ENCODE measurements around the gene FBXW4.
A peak's percentile ranks its signal among the peaks of the same experiment; 100 is the strongest.

The FBXW4 gene, protein sequence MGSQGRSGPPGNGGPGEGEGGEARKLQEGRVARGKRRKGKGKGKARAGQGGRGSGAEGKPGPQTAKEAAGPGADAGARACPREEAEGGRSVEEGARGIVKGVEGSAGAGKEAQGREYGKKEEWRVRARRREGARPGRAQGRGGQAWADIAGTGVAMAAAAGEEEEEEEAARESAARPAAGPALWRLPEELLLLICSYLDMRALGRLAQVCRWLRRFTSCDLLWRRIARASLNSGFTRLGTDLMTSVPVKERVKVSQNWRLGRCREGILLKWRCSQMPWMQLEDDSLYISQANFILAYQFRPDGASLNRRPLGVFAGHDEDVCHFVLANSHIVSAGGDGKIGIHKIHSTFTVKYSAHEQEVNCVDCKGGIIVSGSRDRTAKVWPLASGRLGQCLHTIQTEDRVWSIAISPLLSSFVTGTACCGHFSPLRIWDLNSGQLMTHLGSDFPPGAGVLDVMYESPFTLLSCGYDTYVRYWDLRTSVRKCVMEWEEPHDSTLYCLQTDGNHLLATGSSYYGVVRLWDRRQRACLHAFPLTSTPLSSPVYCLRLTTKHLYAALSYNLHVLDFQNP

DNA sequence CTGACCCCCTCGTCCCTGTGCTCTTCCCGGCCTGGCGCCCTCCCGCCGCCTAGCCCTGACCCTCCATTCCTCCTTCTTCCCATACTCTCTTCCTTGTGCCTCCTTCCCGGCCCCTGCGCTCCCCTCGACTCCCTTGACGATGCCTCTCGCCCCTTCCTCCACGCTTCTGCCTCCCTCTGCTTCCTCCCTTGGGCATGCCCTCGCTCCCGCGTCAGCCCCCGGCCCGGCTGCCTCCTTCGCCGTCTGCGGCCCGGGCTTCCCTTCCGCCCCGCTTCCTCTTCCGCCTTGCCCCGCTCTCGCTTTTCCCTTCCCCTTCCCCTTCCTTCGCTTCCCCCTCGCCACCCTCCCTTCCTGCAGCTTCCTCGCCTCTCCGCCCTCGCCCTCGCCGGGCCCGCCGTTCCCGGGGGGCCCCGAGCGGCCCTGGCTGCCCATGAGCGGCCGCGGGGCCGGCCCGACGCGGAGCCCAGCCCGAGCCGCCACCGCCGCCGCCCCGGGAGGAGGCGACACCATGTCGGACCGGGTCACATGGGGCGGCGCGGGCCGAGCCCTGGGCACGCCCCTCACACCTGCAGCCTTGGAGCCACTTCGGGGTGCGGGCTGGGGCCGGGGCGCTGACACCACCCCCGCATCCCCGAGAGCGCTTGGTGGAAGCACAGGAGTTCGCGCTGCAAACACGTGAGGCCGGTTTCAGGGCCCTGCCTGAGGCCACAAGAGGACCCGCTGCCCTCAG lies at the start of gene FBXW4:
Gene FBXW4, minus strand, starts transcription at position 497 of the 730 bp plus-strand sequence. Its CDS starts 65 bp downstream, at position 432.
- DNase-seq (ENCODE audit: low read depth in 2 of 2), result peak; percentile 61

DNA sequence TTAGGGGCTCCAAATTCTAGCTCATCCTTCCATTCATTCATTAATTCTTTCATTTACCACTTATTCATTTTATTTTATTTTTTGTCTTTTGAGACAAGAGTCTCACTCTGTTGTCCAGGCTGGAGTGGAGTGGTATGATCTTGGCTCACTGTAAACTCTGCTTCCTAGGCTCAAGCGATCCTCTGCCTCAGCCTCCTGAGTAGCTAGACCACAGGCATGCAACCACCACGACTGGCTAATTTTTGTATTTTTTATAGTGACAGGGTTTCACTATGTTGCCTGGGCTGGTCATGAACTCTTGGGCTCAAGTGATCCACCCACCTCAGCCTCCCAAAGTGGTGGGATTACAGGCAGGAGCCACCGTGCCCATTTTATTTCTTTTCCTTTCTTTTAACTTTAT lies 49.3 kb upstream of the FBXW4 start:
- no peak for DNase-seq (ENCODE audit: low read depth in 2 of 2)

DNA sequence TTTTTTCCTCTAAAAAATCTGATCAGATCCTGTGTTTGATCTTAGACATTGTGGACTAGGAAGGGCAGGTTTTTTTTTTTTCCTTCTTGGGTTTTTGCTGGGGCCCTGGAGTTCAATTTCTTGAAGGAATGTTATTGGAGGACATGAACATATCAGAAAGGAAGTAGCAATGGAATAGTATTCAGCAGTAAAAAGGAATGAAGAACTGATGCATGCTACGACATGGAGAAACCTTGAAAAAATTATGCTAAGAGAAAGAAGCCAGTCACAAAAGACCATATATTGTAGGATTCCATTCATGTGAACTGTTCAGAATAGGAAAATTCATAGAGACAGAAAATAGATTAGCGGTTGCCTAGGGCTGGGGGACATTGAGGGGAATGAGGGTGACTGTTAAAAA lies 47.0 kb upstream of the FBXW4 start:
- no peak for DNase-seq (ENCODE audit: low read depth in 2 of 2)

DNA sequence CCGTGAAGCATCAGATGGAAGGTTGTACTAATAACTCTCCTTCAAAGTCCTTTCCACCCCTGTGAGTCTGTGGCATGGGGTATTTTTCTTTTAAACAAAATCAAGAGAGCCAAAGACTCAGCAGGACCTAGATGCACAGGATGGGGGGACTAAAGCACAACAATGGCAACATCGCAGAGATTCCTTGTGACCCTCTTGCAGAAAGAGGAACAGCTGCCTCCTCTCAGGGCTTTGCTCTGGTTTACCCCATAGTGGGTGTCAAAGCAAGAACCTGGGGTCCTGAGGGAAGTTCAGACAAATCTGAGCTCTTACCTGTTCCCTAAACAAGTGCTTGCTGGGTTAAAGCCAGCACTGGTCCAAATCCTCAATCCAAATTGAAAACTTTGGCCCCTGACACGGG lies 41.7 kb upstream of the FBXW4 start:
- no peak for DNase-seq (ENCODE audit: low read depth in 2 of 2)

DNA sequence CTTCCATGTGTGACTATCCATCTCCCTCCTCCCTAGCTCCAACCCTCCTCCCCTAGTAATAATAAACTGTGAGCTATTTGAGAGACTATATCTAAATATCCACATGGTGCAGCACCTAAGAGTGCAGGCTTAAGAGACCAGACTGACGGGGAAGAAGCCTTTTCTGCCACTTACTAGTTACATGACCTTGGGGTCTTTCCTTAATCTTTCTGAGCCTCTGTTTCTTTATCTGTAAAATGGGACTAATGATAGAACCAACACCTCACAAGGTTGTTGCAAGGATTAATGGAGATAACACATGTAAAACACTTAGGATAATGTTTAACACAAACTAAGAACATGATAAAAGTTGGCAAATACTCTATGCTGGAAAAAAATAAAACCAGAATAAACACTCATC lies 37.1 kb upstream of the FBXW4 start:
- no peak for DNase-seq (ENCODE audit: low read depth in 2 of 2)

DNA sequence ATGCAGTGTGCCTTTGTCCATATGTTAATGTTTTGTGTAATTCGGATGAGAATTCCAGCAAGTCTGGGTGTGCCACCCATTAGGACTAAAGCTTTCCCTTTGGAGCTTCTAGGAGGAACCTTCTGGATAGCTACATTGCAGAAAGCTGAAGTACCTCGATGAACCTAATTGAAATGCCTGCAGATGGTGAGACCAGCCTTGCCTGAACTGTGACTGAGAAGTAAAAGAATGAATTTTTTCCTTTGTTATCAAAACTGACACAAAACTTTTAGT lies 31.1 kb upstream of the FBXW4 start:
- no peak for DNase-seq (ENCODE audit: low read depth in 2 of 2)

DNA sequence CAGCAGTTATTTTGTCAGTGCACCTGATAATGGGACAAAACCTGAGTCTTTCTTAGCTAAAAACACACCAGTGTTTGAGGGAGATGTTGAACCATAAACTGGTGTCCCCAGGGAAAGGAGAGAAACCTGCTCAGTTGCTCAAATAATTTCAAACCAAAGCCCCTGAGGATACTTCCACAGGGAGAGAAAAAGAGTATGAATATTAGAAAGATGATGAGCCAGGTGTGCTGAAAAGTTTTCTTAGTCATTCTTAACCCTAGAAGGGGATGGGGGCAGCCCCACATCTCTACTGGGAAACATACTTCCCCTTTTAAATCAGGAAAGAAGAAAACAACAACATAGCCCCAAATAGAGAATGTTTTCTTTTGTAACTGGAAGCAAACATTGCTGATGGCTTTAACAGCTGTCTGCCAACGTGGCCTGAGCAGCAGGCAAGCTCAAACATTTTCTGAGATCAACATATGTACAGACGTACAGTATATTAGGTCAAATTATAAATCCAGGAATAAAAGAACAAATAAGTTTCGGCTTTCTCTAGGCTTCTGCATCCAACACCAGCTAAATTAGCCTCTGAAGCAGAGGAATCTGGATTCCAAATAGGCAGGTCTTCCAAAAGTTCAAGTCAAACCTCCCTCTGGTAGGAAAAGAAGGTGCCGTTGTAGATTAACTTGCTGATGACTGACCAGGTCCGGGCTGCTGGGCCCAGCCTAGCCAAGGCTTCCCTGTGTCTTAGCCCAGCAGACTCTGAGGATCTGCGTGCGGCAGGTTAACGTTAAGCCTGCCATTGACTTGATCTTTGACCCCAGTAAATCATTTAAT lies 30.5 kb upstream of the FBXW4 start:
- no peak for DNase-seq (ENCODE audit: low read depth in 2 of 2)

DNA sequence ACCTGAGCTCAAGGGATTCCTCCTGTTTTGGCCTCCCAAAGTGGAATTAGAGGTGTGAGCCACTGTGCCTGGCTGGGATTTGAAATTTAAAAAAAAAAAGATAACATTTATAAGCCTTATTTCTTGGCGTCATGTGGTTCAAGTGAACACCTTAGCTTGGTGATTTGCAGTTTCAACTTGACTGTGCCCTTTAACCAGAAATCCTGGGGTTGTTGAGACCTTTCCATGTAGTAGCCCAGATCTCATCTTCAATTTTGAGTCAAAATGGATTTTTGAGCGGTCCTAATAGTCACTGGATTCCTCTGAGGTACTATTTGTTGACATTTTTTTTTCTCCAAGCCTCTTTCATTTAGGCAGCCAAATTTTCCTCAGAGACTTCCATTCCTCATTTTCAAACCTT lies 29.5 kb upstream of the FBXW4 start:
- DNase-seq (ENCODE audit: low read depth in 2 of 2), result no peak

DNA sequence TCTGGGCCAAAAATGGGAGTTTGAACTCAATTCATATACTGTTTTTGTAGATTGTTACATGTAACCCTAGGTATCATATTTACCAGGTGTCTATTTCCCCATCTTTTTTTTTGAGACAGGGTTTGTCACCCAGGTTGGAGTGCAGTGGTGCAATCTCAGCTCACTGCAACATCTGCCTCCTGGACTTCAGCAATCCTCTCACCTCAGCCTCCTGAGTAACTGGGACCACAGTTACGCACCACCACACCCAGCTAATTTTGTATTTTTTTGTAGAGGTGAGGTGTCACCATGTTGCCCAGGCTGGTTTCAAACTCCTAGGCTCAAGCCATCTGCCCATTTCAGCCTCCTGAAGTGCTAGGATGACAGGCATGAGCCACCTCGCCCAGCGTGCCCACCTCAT lies 28.2 kb upstream of the FBXW4 start:
- no peak for DNase-seq (ENCODE audit: low read depth in 2 of 2)

DNA sequence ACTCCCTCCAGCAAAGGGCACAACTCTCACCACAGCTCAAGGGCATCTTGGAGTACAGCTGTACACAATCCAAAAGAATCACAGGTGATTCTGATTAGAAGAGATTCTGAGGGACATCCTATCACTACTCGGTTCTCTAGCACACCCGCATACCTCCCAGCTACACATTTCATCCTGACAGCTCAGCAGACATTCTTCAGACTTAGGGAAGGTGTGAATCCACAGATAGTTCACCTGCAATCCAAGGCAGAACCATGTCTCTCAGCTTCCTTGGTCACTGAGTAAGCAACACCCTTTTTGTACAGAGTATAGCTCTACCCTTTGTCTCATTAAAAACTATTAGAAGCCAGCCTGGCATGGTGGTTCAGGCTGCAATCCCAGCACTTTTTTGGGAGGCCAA lies 26.8 kb upstream of the FBXW4 start:
- DNase-seq (ENCODE audit: low read depth in 2 of 2), result no peak

DNA sequence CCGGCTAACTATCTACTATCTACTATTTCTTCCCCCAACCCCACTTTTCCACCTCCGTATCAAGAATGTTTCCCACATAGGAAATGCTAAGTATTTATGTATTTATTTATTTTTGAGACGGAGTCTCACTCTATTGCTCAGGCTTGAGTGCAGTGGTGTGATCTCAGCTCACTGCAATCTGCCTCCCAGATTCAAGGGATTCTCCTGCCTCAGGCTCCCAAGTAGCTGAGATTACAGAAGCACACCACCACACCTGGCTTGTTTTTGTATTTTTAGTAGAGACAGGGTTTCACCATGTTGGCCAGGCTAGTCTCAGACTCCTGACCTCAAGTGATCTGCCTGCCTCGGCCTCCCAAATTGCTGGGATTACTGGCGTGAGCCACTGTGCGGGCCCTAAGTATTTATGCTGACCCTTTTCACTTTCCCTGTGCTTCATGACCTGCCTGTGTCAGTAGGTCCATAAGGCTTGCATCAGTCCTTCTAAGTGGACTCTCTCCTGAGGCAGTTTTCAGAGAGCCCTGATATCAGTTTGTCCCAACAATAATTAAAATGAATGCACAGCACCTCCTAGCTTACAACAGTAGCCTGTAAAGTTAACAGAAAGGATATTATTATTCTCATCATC lies 25.7 kb upstream of the FBXW4 start:
- DNase-seq (ENCODE audit: low read depth in 2 of 2), result no peak

DNA sequence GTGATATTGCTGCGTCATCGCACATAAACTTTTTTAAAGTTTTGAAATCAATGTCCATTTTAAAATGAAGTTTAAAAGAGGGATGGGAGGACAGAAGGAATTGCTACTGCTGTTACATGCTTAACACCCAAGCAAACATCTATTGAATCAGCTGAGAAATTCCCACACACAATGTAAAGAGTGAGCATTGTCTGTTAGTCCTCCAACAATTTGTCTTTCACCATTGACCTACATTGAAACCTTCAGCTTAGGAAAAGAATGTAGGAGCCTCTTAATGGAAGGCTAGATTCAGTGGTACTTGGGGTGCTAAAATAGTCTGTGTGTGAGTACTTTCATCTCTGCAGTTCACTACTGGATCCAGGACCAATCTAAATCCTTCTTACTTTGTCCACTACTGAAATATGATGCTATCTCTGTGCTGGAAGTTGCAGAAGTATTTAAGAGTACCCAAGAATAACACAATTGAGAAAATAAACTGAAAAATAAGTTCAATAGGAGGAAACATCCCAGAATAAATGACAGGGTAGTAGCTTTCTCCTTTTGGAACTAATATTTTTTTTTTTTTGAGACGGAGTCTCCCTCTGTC lies 23.8 kb upstream of the FBXW4 start:
- no peak for DNase-seq (ENCODE audit: low read depth in 2 of 2)

DNA sequence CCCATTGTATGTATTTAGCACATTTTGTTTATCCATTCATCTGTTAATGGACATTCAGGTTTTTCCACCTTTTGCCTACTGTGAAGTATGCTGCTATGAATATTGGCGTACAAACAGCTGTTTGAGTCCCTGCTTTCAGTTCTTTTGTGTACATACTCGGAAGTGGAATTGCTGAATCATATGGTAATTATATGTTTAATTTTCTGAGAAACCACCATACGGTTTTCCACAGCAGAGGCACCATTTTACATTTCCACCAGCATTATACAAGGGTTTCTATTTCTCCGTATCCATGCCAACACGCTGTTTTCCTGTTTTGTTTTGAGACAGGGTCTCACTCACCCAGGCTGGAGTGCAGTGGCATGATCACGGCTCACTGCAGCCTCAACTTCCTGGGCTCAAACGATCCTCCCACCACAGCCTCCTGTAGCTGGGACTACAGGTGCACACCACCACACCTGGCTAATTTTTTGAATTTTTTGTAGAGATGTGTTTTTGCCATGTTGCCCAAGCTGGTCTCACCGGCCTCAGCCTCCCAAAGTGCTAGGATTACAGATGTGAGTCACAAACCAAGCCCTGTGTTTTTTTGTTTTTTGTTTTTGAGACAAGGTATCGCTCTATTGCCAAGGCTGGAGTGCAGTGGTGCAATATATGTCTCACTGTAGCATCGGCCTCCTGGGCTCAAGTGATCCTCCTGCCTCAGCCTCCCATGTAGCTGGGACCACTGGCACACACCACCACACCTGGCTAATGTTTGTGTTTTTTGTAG lies 22.1 kb upstream of the FBXW4 start:
- peak in 1 of 2 donors; percentile 9 for DNase-seq (ENCODE audit: low read depth in 2 of 2)

DNA sequence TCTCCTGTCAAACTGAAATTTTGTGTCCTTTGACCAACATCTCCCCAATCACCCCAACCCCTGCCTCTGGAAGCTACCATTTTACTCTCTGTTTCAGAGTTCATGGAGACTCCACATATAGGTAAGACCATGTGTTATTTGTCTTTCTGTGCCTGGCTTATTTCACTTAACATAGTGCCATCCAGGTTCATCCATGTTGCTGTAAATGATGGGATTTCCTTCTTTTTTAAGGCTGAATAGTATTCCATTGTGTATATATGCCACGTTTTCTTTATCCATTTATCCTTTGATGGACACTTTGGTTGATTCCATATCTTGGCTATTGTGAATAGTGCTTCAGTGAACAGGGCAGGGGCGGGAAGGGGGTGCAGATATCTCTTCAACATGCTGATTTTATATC lies 18.0 kb upstream of the FBXW4 start:
- DNase-seq (ENCODE audit: low read depth in 2 of 2), result no peak

DNA sequence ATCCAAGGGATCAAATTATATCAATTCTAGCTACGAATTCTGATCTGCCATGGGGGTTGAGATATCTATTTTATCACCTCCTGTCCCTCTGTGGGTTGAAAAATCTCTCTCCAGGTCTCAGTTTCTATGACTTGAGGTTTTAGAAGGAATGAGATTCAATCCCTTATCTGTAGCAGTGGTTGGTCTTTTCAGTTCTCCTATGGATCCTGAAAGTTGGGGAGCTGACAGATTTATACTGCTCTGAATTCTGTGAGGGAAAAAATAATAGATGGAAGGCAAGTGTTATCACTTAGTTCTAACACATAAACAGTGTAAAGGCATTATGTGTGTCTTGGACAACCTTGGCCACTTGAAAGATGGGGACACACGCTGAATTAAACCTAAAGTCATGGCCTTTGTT lies 15.8 kb upstream of the FBXW4 start:
- no peak for DNase-seq (ENCODE audit: low read depth in 2 of 2)

DNA sequence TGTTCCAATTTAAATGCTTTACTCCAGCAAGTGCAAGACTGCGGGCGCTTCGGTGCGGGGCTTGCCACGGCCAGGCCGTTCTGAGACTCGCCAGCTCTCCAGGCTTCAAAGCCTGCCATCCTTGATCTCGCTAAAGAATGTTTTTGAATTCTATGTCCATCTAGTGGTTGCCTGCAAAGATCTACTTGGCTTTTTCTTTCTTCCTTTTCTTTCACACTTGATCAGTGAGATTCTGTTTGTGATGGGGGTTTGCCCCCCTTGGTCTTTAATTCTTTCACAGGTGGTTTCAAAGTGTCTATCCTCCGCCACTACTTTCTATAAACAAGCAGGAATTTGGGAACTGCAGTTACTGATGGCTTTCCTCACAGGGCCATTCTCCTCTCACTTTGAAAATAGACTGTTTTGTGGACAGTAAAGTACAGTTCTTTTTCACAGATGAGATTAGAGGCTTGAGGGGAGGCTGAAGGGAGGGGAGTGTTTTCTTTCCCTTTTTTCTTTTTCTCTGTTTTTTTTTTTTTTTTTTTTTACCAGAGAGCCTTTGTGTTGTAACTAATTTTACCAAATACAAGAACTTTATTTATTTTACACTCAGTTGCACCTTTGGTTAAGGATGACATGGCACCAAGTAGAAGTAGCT lies 15.2 kb upstream of the FBXW4 start:
- DNase-seq (ENCODE audit: low read depth in 2 of 2), result no peak

DNA sequence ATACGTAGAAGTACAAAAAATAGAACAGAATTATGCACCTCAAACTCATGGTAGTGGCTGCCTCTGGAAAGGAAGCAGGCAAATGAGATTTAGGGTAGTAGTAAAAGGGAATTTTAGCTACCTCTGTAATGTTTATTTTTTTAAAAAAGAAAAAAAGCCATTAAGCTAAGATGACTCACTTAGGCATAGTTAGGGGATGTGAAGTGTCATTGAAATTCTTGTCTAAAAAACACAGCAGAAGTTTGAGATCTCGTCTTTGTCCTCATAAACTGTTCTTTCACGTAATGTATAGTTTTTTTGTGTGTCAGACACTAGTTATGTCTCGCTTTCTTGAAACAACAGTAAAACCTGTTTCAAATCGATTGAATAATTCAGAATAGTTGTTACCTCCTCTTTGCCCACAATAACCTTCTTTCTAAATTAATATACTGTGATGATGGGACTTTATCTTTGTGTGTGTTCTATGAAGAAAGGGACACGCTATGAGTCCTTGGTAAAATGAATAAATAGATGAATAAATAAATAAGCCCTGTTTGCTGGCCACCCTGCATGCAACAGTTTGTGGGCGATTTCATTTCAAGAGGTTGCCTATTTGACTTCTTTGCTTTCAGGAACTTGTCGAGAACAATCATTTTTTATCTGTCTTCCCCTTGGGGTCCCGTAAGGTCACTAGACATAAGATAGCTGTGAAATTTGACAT lies 14.5 kb upstream of the FBXW4 start:
- DNase-seq (ENCODE audit: low read depth in 2 of 2), result no peak

DNA sequence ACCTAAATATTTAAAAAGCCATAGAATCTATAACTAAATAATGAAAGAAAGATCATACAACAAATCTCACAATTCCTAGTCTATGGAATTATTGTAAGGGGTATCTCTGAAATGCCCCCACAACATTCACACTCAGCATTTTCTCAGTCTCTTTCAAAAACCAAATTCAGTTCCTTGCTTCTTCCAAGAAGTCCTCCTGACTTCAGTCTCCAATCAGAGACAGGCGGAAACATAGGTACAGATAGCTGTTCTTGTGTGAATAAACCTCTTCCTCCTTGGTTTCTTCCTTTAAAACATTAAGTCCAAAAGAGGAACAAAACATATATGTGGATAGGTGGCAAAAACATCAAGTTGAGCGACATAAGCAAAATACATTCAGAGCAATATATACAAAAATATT lies 13.9 kb upstream of the FBXW4 start:
- DNase-seq (ENCODE audit: low read depth in 2 of 2), result no peak

DNA sequence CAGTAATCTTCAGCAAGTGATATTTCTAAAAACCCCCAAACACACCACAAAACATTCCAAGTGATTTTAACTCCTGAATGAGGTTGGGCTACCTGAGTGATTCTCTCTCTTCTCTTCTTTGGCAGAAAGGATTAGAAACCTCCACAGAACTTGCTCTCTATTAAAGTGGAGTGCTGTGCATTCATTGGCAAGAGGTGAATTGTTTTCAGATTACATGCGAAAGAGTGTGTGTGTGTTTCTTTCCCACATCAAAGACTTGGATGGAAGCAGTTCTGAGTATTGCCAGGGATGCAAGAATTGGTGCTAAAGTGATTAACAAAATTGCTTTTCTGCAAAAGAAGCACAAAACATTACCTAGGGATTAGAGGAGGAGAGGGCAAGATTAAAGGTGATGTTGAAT lies 13.1 kb upstream of the FBXW4 start:
- no peak for DNase-seq (ENCODE audit: low read depth in 2 of 2)

DNA sequence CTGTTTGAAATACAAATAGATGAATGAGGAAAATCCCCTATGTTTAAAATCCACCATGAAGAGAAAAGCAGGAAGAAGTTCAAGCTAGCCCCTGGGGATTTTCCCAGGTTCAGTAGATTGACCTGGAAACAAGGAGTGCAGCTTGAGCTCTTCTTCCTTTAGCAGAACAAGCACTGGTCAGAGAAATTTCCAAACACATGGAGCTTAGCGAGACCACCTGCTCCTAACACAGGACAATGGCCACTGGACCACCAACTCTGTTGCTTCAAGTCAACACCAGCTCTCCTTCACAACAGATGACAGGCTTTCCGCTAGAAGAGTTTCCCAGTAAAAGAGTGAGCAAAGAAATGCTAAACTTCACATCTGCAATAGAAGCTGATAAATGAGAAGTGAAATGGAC lies 9.4 kb upstream of the FBXW4 start:
- DNase-seq (ENCODE audit: low read depth in 2 of 2), result no peak

Data from stimulated activated CD4-positive, alpha-beta T cell treated with anti-CD3 and anti-CD28 coated beads, Interleukin-15, amount 100 ng/mL, for 48 hours (primary cell).